NCI-H510A (cell line): ENCODE results near the gene SLC45A2.
"Not testable (repeated sequence)": the region's sequence is repeated elsewhere in the genome, so short reads cannot be mapped to it uniquely, and the experiment has no call there.

Experiments
- DNase-seq: peaks from one replicate; lab custom pipeline; 2025; lab: John Stamatoyannopoulos, UW

Gene SLC45A2

GRCh38 chr5:33966805-33967204 is 17.7 kb downstream of the SLC45A2 start:
- no peak for DNase-seq

GRCh38 chr5:33964132-33964700 is 20.3 kb downstream of the SLC45A2 start:
- DNase-seq, result no peak

GRCh38 chr5:33958176-33958575 is 26.3 kb downstream of the SLC45A2 start:
- DNase-seq, result no peak

GRCh38 chr5:33957577-33958150 is 26.8 kb downstream of the SLC45A2 start:
- no peak for DNase-seq

- not testable (repeated sequence) for DNase-seq
These were observed 32.3 kb downstream of the SLC45A2 start for GRCh38 chr5:33952175-33952574.

- DNase-seq, result no peak
These were observed 39.9 kb downstream of the SLC45A2 start for GRCh38 chr5:33944543-33945132.

- no peak for DNase-seq
These were observed 43.4 kb downstream of the SLC45A2 start for GRCh38 chr5:33941090-33941489.

- DNase-seq, result no peak
These were observed 44.8 kb downstream of the SLC45A2 start for GRCh38 chr5:33939556-33940262.

GRCh38 chr5:33938881-33939280 is 45.6 kb downstream of the SLC45A2 start:
- no peak for DNase-seq

- DNase-seq, result no peak
These were observed 46.0 kb downstream of the SLC45A2 start for GRCh38 chr5:33938507-33938796.

- DNase-seq, result no peak
These were observed 46.6 kb downstream of the SLC45A2 start for GRCh38 chr5:33937707-33938506.

- no peak for DNase-seq
These were observed 47.3 kb downstream of the SLC45A2 start for GRCh38 chr5:33937017-33937706.

- no peak for DNase-seq
These were observed 48.0 kb downstream of the SLC45A2 start, which contains the start of gene RXFP3 for GRCh38 chr5:33936381-33937016. RXFP3 (plus strand) TSS chr5:33936386; CDS start chr5:33936741, 355 bp downstream.

GRCh38 chr5:33936004-33936380 is 48.5 kb downstream of the SLC45A2 start:
- DNase-seq, result no peak

GRCh38 chr5:33934176-33934575 is 50.3 kb downstream of the SLC45A2 start:
- DNase-seq, result no peak

- DNase-seq, result no peak
These were observed 50.7 kb downstream of the SLC45A2 start for GRCh38 chr5:33933723-33934169.

GRCh38 chr5:33931136-33931535 is 53.4 kb downstream of the SLC45A2 start:
- DNase-seq, result no peak

- DNase-seq, result no peak
These were observed 54.4 kb downstream of the SLC45A2 start for GRCh38 chr5:33929925-33930690.

GRCh38 chr5:33928283-33928682 is 56.2 kb downstream of the SLC45A2 start:
- DNase-seq, result no peak

- no peak for DNase-seq
These were observed 56.8 kb downstream of the SLC45A2 start for GRCh38 chr5:33927685-33928084.

GRCh38 chr5:33925278-33925677 is 59.2 kb downstream of the SLC45A2 start:
- DNase-seq, result no peak
